DMS53 treated with DMSO at 0.1 percent for 48 hours (cell line): ENCODE results near the gene RESP18.
"Not testable (repeated sequence)": the region's sequence is repeated elsewhere in the genome, so short reads cannot be mapped to it uniquely, and the experiment has no call there.

Experiments used
- DNase-seq: peaks from one replicate; lab custom pipeline; 2025; ENCODE audit not compliant: unreplicated experiment; lab: John Stamatoyannopoulos, UW

The RESP18 gene

DNA sequence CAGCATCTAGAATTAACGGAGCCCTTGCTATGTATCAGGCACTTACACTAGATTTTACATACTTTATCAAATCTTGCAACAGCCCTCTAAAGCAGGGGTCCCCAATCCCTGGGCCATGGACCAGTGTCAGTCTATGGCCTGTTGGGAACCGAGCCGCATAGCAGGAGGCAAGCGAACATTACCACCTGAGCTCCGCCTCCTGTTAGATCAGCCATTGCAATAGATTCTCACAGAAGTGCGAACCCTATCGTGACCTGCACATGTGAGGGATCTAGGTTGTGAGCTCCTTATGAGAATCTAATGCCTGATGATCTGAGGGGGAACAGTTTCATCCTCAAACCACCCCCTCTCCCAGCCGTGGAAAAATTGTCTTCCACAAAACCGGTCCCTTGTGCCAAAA is 39.9 kb downstream of the RESP18 start:
- no peak for DNase-seq

DNA sequence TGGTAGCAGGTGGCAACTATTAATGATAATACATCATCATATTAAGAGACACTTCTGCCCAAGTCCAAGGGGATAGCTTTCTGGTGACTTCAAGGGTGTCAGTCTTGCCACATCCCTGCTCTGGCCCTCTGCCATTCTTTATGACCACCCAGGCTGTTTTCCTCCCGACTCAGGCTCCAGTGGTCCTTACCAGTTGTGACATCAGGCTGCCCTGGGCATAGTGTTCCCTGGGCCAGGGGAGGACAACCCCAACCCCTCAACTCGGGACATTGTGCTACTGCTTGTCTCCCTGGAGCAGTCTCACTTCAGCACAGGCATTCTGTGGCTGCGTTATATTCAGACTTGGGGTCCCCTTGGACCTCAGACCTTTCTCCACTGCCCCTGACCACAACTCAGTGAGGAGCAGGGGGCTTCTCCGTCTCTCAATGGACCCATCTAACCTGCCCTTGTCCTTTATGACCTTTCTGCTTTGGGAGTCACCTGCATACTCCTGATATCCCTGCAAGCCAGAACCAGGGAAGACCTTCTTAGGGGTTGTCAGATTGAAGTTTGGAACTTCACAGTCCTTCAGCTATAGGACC is 40.5 kb downstream of the RESP18 start:
- no peak for DNase-seq

DNA sequence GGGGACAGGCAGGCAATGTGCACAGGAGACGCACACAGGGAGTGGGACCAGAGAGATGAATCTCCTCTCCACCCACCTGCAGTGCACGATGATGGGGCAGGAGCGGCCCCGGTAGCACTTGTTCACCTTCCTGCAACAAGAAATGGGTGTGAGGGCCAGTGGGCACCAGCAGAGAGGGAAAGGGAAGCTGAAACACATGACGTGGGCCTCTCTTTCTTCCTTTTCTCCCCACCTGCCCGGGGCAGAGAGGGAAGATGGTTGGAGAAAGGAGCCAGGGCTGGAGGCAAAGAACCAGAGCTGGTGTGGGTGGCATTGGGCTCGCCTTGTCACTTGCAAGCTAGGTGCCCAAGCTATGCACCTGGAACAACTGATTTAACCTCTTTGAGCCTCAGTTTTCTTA is 41.1 kb downstream of the RESP18 start:
- no peak for DNase-seq

DNA sequence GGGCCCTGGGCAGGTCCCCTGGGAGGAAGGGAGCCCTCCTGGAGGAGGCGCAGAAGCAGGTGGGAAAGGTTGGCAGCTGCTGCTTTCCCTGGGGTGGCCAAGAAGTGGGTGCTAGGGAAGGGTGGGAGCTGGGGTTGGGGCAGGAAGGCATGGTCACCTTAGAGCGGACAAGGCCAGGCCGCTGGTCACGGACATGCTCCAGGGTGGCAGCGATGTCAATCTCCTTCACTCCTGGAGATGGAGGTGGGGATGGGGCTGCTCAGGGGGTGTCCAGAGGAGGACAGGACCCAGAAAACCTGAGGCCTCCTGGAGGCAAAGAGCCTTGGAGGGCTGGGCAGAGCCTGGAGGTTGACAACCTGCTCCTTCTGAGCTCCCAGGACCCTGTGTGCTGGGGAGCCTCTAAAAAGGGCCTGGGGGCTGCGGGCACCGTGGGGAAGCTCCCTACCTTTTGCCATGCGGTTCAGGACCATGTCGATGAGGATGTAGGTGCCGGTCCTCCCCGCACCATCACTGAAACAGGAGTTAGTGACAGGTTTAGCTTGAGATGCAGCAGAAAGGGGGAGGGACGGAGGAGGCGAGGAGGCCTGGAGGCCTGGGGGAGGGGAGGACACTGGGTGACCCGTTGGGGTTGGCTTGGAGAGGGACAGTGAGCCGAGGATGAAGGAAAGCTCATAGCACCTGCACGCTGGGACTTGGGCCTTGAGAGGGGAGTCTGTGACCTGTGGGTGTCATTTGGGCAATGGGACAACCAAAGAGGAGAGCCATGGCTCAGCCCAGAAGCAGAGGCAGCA is 42.0 kb downstream of the RESP18 start:
- DNase-seq = no peak

DNA sequence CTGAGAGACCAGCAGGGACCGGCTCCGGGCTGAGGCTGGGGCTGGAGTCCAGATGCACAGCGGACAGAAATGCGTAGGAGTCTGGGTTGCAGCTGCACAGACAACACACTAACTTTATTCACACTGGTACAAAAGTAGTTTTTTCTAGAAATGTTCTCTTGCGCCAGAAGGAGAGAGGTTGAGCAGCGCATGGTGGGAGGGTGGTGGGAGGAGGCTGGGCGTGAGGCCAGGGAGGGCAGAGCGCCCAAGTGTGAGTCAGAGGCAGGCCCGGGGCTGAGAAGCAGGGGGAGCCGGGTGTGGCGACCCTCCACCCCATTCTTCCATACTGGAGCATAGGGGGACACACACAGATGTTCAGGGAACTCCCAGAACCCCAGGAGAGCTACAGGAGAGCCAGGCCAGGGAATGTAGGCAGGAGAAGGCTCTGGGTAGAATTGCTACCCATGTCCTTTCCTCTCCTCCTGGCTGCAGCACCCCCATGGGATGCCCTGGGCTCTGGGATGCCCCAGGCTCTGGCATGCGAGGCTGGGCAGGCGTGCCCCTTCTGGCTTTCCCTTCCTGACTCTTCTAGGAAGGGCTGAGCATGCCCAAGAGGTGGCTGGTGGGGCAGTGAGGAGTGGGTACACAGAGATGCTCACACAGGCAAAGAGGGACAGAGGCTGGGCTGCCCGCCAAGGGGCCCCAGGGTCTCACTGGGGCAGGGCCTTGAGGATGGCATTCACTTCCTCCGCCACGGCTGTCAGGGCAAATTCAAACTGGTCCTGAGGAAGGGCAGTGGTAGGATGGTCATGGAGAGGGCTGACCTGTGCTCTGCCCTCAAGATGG is 42.8 kb downstream of the RESP18 start:
- no peak for DNase-seq

DNA sequence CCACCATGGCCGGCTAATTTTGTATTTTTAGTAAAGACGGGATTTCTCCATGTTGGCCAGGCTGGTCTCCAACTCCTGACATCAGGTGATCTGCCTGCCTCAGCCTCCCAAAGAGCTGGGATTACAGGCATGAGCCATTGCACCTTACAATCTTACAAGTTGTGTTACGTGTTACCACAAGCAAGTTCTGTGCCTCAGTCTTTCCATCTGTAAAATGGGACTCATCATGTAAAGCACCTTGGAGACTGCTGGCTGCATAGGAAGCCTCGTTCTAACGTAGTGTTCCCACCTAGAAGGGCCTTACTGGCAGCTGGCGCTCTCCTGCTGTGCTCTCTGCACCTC is 43.4 kb downstream of the RESP18 start:
- DNase-seq = no peak

DNA sequence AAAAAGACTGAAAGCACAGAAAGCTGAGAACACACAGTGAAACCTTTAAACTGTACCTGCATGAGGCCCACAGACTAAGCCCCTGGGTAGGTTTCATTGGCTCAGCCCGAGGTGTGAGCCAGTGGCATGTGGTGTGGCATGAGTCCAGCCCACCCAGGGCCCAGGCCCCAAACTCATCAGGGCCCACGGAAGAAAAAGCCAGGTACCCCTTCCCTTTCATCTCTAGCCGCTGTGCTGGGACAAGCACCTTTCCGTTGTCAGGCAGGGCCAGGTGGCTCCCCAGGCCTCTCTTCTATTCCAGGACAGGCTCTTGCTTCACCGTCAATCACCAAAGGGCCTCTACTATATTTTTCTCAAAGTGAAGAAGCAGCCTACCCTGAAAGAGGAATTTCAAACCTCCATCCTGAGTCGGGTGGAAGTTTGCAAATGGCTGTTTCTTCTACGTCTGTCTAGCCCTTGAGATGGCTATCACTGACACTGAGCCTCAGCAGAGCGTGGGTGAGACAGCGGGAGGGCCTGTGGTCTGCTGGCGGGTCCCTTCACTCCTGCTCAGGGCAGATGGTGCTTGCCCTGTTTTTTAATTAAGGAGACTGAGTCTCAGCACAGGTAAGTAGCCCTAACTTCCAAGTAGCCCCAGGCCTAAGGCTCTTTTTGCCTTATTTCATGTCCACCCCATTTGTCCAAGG is 44.8 kb downstream of the RESP18 start:
- no peak for DNase-seq

DNA sequence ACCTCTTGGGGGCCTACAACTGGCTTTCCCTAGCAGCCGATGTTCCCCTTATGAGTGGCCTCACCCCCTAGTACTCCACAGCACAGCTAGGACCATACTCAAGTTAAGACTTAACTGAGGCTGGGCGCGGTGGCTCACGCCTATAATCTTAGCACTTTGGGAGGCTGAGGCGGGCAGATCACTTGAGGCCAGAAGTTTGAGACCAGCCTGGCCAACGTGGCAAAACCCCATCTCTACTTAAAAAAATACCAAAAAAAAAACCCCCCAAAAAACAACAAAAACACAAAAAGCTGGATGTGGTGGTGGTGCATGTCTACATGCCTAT is 45.5 kb downstream of the RESP18 start:
- not testable (repeated sequence) for DNase-seq

DNA sequence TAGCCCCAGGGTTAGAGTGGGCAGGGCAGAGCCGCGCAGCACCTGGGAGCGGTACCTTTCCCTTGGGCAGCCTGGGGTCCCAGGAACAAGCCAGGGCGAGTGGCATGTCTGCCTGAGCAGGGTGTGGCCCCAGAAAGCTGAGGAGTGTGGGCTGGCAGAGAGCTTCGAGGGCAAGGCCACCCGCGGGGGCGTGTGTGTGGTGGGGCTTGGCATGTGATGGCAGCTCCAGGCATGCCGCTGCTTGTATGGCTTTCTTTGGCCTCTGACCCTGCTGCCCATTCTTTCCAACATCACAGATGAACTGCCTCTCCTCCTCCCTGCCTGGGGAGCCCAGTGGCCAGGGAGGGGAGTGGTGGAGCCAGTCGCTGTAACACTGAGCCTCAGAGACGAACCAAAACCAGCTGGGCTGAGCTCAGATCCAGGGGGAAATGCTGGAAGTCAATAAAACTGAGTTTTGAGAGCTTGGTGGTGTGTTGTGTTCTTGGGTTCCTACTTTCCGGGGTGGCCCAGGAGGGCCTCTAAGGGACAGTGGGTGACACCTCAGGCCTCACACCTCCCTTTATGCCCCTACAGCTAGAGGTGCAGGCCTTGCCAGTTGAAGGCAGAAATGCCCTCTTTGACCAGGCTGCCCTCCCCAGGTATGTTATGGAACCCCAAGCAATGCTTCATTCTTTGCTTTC is 46.0 kb downstream of the RESP18 start:
- no peak for DNase-seq

DNA sequence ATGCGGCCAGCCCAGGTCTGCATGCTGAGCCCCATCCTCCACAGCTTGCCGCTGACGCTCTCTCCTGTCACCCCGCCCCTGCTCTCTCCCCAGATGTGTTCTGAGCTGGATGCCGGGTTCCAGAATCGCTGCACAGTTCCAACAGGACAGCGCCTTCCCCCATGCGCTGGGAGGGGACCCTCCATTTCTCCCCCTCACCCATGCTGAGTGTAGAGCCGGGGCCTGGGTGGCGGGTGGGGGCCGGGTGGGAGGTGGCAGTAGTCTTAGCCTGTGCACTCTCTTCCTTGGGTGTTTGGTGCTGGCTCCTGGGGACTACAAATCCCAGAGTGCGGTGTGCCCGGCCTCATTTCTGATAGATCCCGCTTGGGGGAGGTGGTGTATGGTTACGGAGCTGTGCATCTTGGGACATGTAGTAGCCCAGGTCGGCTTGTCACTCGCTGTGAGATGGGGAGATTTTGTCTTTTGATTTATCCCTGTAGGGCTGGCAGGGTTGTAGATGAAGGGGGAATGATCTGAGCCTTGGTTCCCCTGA is 46.6 kb downstream of the RESP18 start:
- no peak for DNase-seq

DNA sequence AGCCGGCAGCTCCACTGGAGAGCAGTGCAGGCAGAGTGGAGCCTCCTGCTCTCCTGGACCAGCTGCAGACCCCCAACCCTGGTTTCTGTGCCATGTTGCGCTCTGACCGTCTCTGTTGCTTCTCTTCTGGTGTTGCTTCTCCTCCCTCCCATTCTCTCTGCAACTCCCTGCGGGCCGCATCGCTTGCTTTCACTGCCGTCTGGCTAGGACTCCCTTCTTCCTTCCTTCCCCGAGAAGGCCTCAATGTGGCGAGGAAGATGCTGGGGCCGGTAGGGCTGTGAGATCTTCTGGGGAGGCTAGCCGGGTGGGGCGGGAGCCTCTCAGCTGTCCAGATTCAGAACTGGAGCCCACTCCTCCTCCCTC is 47.2 kb downstream of the RESP18 start:
- no peak for DNase-seq

DNA sequence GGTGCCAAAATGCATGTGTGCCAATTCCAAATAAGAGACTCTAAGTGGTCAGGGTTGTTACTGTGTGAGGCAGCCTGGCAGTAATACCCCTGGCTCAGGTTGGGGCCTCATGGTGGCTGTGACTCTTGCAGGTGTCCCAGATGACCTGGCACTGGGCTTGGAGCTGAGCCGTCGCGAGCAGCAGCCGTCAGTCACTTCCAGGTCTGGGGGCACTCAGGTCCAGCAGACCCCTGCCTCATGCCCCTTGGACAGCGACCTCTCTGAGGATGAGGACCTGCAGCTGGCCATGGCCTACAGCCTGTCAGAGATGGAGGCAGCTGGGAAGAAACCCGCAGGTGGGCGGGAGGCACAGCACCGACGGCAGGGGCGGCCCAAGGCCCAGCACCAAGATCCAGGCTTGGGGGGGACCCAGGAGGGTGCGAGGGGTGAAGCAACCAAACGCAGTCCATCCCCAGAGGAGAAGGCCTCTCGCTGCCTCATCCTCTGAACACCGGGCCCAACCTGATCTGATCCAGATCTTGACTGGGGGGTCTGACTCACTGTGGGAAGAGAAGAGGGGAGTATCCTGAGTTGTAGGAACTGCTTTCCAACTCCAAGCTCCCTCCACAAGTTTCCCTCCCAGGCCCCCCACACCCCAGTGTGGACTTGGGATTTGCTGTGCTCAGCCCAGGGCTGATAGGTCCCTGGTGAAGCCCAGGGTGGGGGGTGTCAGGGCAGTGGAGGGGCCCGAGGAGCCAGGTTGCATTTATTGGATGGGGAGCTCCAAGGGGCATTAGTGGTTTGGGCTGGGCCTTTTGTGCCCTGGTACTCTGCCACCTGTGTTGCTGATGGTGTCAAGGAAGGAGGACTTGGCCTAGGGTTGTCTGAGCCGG is 47.8 kb downstream of the RESP18 start:
- DNase-seq = no peak

DNA sequence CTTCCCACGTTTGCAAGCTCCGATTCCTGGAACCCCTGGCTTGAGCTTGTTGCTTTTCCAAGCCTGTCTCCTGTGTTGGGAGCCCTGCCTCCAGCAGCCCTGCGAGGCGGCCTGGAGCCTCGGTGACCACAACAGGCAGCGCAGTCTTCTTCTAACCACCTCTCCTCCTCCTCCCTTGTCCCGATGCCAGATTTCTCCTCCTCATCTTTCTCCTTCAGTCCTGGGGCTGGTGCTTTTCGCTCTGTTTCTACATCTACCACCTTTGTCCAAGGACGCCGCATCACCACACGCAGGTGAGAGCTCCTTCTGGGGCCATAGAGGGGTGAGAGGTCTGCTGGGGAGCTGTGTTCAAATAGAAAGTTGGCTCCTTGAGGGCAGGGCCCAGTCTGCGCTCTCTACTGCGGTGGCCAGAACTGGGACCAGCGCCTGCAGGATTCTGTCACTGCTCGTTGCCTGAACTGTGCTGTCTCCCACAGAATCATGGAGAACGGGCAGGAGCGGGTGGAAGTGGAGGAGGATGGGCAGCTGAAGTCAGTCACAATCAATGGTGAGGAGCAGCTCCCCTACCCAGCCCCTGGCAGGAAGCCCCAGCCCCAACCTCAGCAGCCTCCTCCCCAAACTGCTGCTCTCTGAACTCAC is 49.5 kb downstream of the RESP18 start:
- DNase-seq = no peak

DNA sequence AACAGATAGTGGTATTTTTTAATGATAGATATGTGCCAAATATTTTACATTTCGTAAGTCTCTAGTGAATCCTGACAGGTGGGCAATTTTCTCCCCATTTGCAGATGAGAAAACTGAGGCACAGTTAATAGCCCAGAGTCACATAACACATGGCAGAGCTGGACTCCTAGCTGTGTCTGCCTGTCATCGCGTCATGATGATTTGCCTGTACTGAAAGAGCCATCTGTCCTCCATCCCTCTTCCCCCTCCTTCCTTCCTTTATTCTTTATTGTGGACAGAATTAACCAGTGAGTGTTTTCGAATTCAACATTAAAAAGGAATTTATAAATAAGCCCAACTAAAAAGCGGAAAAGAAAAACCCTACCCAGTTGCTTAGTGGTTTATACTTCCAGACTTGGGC is 50.2 kb downstream of the RESP18 start:
- DNase-seq = no peak

DNA sequence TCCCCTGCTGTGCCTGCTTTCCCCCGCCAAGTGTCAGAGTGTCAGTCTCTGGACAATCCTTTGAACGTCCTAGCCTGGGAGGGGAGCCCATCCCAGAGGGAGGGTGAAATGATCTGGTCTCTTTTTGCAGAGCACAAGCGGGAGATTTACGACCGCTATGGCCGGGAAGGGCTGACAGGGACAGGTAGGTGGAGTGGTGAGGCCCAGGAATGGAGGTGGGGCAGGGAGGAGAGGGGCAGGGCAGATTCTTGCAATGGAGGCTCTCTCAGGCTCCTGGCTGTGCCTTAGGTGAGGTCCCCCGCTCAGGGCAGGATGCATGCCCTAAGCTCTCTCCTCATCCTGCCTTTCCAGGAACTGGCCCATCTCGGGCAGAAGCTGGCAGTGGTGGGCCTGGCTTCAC is 51.0 kb downstream of the RESP18 start:
- DNase-seq = no peak

DNA sequence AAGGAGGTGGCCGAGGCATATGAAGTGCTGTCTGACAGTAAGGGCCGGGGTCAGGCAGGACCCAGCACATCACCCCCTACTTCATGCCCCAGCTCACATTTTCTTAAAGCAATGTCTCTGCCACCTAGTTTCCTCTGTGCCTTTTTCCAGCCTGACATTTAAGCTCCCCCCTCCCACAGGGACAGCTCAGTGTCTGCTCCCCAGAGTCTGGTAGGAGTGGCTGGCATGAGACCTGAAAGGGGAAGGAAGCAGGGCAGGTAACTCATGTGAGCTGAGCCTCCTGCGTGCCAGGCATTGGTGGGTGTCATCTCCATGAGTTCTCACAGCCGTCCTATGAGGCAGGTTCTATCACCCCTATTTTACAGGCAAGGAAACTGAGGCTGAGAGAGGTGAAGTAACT is 51.9 kb downstream of the RESP18 start:
- no peak for DNase-seq

DNA sequence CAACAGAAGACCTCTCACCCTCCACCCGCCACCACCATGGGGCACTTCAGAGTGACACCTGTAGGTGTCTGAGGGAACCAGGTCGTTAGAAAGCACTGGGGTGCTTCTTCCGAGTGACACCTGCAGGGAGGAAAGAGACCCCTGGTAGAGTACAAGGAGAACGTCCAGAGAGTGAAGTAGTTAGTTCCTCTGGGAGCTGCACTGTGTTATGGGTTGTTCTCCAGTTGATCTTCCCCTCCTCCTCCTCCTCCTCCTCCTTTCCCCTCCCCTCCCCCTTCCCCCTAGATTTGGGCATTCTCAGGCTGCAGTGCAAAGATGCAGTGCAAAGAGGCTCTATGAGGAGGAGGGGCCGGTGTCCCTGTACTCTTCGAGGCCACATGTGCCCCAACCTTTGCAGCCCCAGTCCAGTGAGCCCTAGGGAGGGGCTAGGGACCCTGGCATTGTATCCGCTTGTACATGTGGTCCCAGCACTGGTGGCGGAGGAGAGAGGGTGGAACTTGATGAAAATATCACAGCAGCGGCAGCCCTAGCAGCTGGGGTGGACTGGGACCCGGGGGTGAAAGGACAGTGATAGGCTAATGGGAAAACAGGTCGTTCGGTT is 52.5 kb downstream of the RESP18 start:
- DNase-seq = no peak

DNA sequence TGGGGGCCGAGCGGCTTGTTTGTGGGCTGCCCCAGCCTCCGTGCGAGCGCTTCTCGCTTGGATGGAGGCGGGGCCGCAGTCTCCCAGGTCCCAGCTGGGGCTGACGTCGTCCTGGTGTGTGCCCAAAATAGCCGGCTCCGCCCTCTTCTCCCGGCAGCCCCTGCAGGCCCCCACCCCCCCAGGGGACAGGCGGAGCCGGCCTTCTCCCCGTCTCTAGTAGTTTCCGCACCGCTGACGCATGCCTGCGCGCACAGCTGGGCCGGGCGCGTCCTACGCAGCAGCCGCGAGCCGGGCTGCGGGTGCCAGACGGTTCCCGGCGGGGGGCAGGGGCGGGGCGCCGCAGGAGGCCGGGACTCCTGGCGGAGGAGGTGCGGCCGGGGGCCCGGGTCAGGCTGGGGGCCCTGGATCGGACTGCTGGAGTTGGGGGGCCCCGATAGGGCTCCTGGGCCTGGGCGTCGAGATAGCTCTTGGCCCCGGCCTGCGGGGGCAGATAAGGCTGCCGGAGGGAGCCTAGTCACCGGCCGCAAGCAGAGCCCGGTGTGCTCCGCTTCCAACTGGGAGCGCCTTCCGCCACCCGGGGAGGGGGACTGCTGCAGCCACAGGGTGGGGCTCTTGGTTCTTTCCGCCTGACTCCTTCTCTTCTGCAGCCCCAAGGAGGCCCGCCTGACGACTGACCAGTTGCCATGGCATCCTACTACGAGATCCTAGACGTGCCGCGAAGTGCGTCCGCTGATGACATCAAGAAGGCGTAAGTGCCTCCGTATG is 53.2 kb downstream of the RESP18 start, which contains the start of gene DNAJB2:
TSS of gene DNAJB2 (plus strand) at position 216 of the 765 bp plus-strand sequence. CDS start at position 684, 468 bp downstream.
- peak; percentile 89 for DNase-seq
